ENCODE measurements around the gene EPHA6.

Gene EPHA6

DNA sequence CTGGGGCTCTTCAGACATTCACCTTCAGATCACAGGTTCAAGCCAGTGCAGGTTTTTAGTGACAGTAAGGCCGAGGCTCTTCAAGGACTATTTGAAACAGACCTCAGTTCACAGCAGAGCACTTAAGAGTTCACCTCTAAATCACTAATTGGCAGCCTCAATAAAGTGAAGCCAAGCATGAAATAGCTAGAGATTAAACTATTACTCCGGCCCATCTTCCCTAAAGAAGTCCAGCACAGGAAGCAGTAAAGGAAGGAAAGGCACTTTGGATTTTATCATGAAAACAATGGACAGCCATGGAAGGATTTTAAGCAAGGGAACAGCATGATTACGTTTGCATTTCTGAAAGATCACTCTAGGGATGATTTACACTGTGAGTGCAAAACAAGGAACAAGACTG is 922.5 kb downstream of the EPHA6 start:
- Histone ChIP-seq H4K20me1 (ENCODE audit: insufficient read depth, low read length) (no peaks in the 10 kb centered on the region), H3K9me3 (ENCODE audit: insufficient read depth, low read length, severe bottlenecking) (no peaks in the 10 kb centered on the region), H3K27me3 (ENCODE audit: insufficient read depth, low read length, poor library complexity) (no peaks in the 10 kb centered on the region), H3K4me2 (ENCODE audit: insufficient read depth, low read length) (no peak overlapping the region), H3K79me2 (ENCODE audit: insufficient read depth, low read length) (no peaks in the 10 kb centered on the region), H3K27ac (ENCODE audit: low read length) (no peak overlapping the region), H3K36me3 (ENCODE audit: insufficient read depth, low read length) (no peaks in the 10 kb centered on the region), H3K4me3 (ENCODE audit: low read depth in 1 of 2, low read length in 2 of 2) (no peak overlapping the region), H3K4me1 (ENCODE audit: insufficient read depth, low read length) (no peaks in the 10 kb centered on the region), H3K9ac (ENCODE audit: low read depth, low read length) (no peak overlapping the region), H2AFZ (ENCODE audit: low read depth, low read length) (no peak overlapping the region)
- ATAC-seq (ENCODE audit: insufficient read depth, low read depth) (no peak), DNase-seq (no peak)
- TF ChIP-seq EZH2 (IDR thresholded peaks at IDR 0.05; ENCODE audit: borderline replicate concordance, low read depth, low read length, severe bottlenecking) = no peak
- TF ChIP-seq, protein P1, sequence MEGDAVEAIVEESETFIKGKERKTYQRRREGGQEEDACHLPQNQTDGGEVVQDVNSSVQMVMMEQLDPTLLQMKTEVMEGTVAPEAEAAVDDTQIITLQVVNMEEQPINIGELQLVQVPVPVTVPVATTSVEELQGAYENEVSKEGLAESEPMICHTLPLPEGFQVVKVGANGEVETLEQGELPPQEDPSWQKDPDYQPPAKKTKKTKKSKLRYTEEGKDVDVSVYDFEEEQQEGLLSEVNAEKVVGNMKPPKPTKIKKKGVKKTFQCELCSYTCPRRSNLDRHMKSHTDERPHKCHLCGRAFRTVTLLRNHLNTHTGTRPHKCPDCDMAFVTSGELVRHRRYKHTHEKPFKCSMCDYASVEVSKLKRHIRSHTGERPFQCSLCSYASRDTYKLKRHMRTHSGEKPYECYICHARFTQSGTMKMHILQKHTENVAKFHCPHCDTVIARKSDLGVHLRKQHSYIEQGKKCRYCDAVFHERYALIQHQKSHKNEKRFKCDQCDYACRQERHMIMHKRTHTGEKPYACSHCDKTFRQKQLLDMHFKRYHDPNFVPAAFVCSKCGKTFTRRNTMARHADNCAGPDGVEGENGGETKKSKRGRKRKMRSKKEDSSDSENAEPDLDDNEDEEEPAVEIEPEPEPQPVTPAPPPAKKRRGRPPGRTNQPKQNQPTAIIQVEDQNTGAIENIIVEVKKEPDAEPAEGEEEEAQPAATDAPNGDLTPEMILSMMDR (IDR thresholded peaks at IDR 0.05; ENCODE audit: borderline replicate concordance, extremely low read depth, low read length, poor library complexity, severe bottlenecking) = no peak

DNA sequence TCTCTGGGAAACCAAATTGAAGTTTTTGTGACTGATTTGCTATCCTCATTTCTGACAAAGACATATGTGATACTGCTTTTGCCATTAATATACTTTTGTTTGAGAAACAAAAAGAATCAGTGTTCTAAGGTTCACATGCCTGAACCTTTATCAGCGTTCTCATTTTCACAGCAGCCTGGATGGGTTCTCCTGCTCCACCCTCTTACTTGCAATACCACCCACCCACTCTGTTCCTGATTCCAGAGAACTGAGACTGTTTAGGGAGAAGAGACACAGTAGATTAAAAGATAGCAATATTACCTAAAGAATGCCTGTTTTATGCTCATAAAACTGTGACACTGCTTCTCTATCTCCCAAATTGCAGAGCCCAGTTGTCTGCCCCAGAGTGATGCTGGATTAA is 924.4 kb downstream of the EPHA6 start:
- Histone ChIP-seq H2AFZ (ENCODE audit: low read depth, low read length) (no peak overlapping the region), H3K79me2 (ENCODE audit: insufficient read depth, low read length) (no peaks in the 10 kb centered on the region), H3K9me3 (ENCODE audit: insufficient read depth, low read length, severe bottlenecking) (no peaks in the 10 kb centered on the region), H3K27me3 (ENCODE audit: insufficient read depth, low read length, poor library complexity) (no peaks in the 10 kb centered on the region), H3K9ac (ENCODE audit: low read depth, low read length) (no peak overlapping the region), H3K4me1 (ENCODE audit: insufficient read depth, low read length) (no peaks in the 10 kb centered on the region), H3K4me3 (ENCODE audit: low read depth in 1 of 2, low read length in 2 of 2) (no peak overlapping the region), H4K20me1 (ENCODE audit: insufficient read depth, low read length) (no peaks in the 10 kb centered on the region), H3K36me3 (ENCODE audit: insufficient read depth, low read length) (no peaks in the 10 kb centered on the region), H3K27ac (ENCODE audit: low read length) (no peak overlapping the region), H3K4me2 (ENCODE audit: insufficient read depth, low read length) (no peak overlapping the region)
- no peak for DNase-seq
- ATAC-seq (ENCODE audit: insufficient read depth, low read depth) = no peak
- TF ChIP-seq EZH2 (IDR thresholded peaks at IDR 0.05; ENCODE audit: borderline replicate concordance, low read depth, low read length, severe bottlenecking) = no peak
- TF ChIP-seq, protein P1 (IDR thresholded peaks at IDR 0.05; ENCODE audit: borderline replicate concordance, extremely low read depth, low read length, poor library complexity, severe bottlenecking) = no peak

DNA sequence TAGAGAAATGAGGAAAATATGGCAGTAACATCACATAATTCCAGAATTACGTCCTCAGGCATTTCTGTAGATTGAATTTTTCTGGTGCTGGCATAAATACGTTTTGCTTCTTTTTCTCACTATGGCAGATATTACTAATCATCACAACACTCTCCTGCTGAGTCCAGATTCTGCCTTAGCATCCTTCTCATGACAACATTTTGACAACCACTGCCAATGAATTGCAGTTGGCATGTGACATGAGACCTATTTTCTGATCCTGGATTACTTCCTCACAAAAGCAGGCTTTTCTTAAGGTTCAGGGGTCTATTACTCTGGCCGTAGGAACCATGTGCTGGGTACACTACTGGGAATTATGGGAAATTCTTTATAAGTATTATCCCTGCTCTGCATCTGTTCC is 927.6 kb downstream of the EPHA6 start:
- DNase-seq = no peak
- Histone ChIP-seq H3K27me3 (ENCODE audit: insufficient read depth, low read length, poor library complexity) (peaks cover 6% of the 10 kb centered on the region), H3K4me2 (ENCODE audit: insufficient read depth, low read length) (no peak overlapping the region), H3K9ac (ENCODE audit: low read depth, low read length) (no peak overlapping the region), H3K9me3 (ENCODE audit: insufficient read depth, low read length, severe bottlenecking) (no peaks in the 10 kb centered on the region), H3K36me3 (ENCODE audit: insufficient read depth, low read length) (no peaks in the 10 kb centered on the region), H2AFZ (ENCODE audit: low read depth, low read length) (no peak overlapping the region), H4K20me1 (ENCODE audit: insufficient read depth, low read length) (no peaks in the 10 kb centered on the region), H3K79me2 (ENCODE audit: insufficient read depth, low read length) (no peaks in the 10 kb centered on the region), H3K27ac (ENCODE audit: low read length) (no peak overlapping the region), H3K4me1 (ENCODE audit: insufficient read depth, low read length) (no peaks in the 10 kb centered on the region), H3K4me3 (ENCODE audit: low read depth in 1 of 2, low read length in 2 of 2) (no peak overlapping the region)
- no peak for ATAC-seq (ENCODE audit: insufficient read depth, low read depth)
- TF ChIP-seq EZH2 (IDR thresholded peaks at IDR 0.05; ENCODE audit: borderline replicate concordance, low read depth, low read length, severe bottlenecking) = no peak

DNA sequence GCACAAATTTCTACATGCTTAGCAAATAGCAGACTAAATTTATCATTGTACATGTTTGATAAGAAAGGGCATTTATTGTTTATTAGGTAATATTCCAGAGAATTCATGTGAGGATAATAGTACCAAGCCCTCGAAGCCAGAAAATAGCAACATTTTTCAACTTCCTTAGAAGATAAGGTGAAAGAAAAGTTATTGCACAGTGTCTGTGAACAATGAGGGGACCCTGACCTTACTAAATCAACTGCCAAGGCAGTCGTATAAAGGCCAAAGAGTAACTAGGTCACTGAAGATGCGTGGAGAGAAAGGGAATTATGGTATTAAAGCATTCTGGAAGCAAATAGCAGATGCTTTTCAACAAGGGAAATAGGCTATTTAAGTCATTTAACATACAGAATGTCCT is 929.9 kb downstream of the EPHA6 start:
- DNase-seq (no peak), ATAC-seq (ENCODE audit: insufficient read depth, low read depth) (no peak)
- H3K4me3 ChIP-seq (ENCODE audit: low read depth in 1 of 2, low read length in 2 of 2) = no peak overlapping the region
- no peaks in the 10 kb centered on the region for H3K36me3 ChIP-seq (ENCODE audit: insufficient read depth, low read length)
- H3K4me2 ChIP-seq (ENCODE audit: insufficient read depth, low read length) = no peak overlapping the region
- no peaks in the 10 kb centered on the region for H3K4me1 ChIP-seq (ENCODE audit: insufficient read depth, low read length)
- H3K9me3 ChIP-seq (ENCODE audit: insufficient read depth, low read length, severe bottlenecking) = no peaks in the 10 kb centered on the region
- H3K27me3 ChIP-seq (ENCODE audit: insufficient read depth, low read length, poor library complexity) = peaks cover 6% of the 10 kb centered on the region
- no peaks in the 10 kb centered on the region for H3K79me2 ChIP-seq (ENCODE audit: insufficient read depth, low read length)
- H4K20me1 ChIP-seq (ENCODE audit: insufficient read depth, low read length) = no peaks in the 10 kb centered on the region
- H3K9ac ChIP-seq (ENCODE audit: low read depth, low read length) = no peak overlapping the region
- no peak overlapping the region for H2AFZ ChIP-seq (ENCODE audit: low read depth, low read length)
- TF ChIP-seq, protein P1 (IDR thresholded peaks at IDR 0.05; ENCODE audit: borderline replicate concordance, extremely low read depth, low read length, poor library complexity, severe bottlenecking) = no peak
- no peak for TF ChIP-seq EZH2 (IDR thresholded peaks at IDR 0.05; ENCODE audit: borderline replicate concordance, low read depth, low read length, severe bottlenecking)
- no peak overlapping the region for H3K27ac ChIP-seq (ENCODE audit: low read length)

Measured in DND-41 (cell line).